Fibroblast of skin of left biceps (primary cell): ENCODE results near the gene TNFRSF13B.
"Not testable (repeated sequence)": the region's sequence is repeated elsewhere in the genome, so short reads cannot be mapped to it uniquely, and the experiment has no call there.

ENCODE experiments used
- DNase-seq, 2 experiments: peaks; one replicate each; pipeline ENCODE4 v3.0.0-alpha.2; 2013; ENCODE audit warnings: low read depth in 2 of 2

Gene TNFRSF13B

GRCh38 chr17:17004997-17005614 lies 33.2 kb upstream of the TNFRSF13B start:
- not testable (repeated sequence) for DNase-seq

GRCh38 chr17:17004251-17004996 lies 32.5 kb upstream of the TNFRSF13B start:
- DNase-seq = no peak

- DNase-seq = not testable (repeated sequence)
These were observed 31.1 kb upstream of the TNFRSF13B start for GRCh38 chr17:17002731-17003715.

GRCh38 chr17:17001874-17002520 lies 30.1 kb upstream of the TNFRSF13B start:
- no peak for DNase-seq

GRCh38 chr17:17001076-17001777 lies 29.3 kb upstream of the TNFRSF13B start:
- DNase-seq = no peak

- DNase-seq = no peak
These were observed 28.2 kb upstream of the TNFRSF13B start for GRCh38 chr17:16999931-17000625.

GRCh38 chr17:16997514-16998429 lies 25.9 kb upstream of the TNFRSF13B start:
- DNase-seq = no peak

GRCh38 chr17:16996726-16997125 lies 24.8 kb upstream of the TNFRSF13B start:
- not testable (repeated sequence) for DNase-seq

- DNase-seq = no peak
These were observed 24.0 kb upstream of the TNFRSF13B start for GRCh38 chr17:16995930-16996329.

GRCh38 chr17:16994631-16995030 lies 22.7 kb upstream of the TNFRSF13B start:
- peak; percentile 71 to 72 for DNase-seq

- peak in 1 of 2 experiments; percentile 34 for DNase-seq
These were observed 19.6 kb upstream of the TNFRSF13B start for GRCh38 chr17:16991349-16992009.

- peak in 1 of 2 experiments; percentile 26 for DNase-seq
These were observed 18.3 kb upstream of the TNFRSF13B start for GRCh38 chr17:16989953-16990860.

- DNase-seq = no peak
These were observed 17.5 kb upstream of the TNFRSF13B start for GRCh38 chr17:16989230-16989952.

GRCh38 chr17:16988749-16989229 lies 16.9 kb upstream of the TNFRSF13B start:
- no peak for DNase-seq

GRCh38 chr17:16987830-16988601 lies 16.1 kb upstream of the TNFRSF13B start:
- peak; percentile 50 to 59 for DNase-seq
